ENCODE measurements around the gene FBXL14.

FBXL14 gene

GRCh38 chr12:1593174-1594005 is 991 bp downstream of the FBXL14 start:
- DNase-seq (ENCODE audit: low spot score), result no peak

- DNase-seq (ENCODE audit: low spot score), result peak; percentile 62
Observed at GRCh38 chr12:1592444-1593173, 1.8 kb downstream of the FBXL14 start.

- peak; percentile 50 for DNase-seq (ENCODE audit: low spot score)
Observed at GRCh38 chr12:1591543-1591942, 2.8 kb downstream of the FBXL14 start.

- DNase-seq (ENCODE audit: low spot score), result peak; percentile 67
Observed at GRCh38 chr12:1591034-1591433, 3.3 kb downstream of the FBXL14 start.

- DNase-seq (ENCODE audit: low spot score), result peak; percentile 96
Observed at GRCh38 chr12:1590221-1590979, 4.0 kb downstream of the FBXL14 start.

GRCh38 chr12:1588575-1588947 is 5.8 kb downstream of the FBXL14 start:
- no peak for DNase-seq (ENCODE audit: low spot score)

GRCh38 chr12:1587927-1588574 is 6.3 kb downstream of the FBXL14 start:
- peak; percentile 57 for DNase-seq (ENCODE audit: low spot score)

GRCh38 chr12:1584326-1584725 is 10.1 kb downstream of the FBXL14 start:
- no peak for DNase-seq (ENCODE audit: low spot score)

GRCh38 chr12:1583421-1584078 is 10.8 kb downstream of the FBXL14 start:
- peak; percentile 93 for DNase-seq (ENCODE audit: low spot score)

GRCh38 chr12:1582709-1583050 is 11.7 kb downstream of the FBXL14 start:
- no peak for DNase-seq (ENCODE audit: low spot score)

- DNase-seq (ENCODE audit: low spot score), result no peak
Observed at GRCh38 chr12:1581973-1582708, 12.2 kb downstream of the FBXL14 start.

GRCh38 chr12:1580526-1580925 is 13.9 kb downstream of the FBXL14 start:
- DNase-seq (ENCODE audit: low spot score), result no peak

- DNase-seq (ENCODE audit: low spot score), result no peak
Observed at GRCh38 chr12:1579651-1580435, 14.5 kb downstream of the FBXL14 start.

GRCh38 chr12:1576410-1577241 is 17.8 kb downstream of the FBXL14 start:
- no peak for DNase-seq (ENCODE audit: low spot score)

- DNase-seq (ENCODE audit: low spot score), result no peak
Observed at GRCh38 chr12:1575408-1576401, 18.7 kb downstream of the FBXL14 start.

- no peak for DNase-seq (ENCODE audit: low spot score)
Observed at GRCh38 chr12:1574865-1575259, 19.5 kb downstream of the FBXL14 start.

GRCh38 chr12:1573960-1574864 is 20.2 kb downstream of the FBXL14 start:
- DNase-seq (ENCODE audit: low spot score), result no peak

All from pons (tissue), 1 donor.